Fibroblast of villous mesenchyme (primary cell): ENCODE measurements around the gene MS4A14. TPM values are rescaled to one million over a fixed set of nuclear protein-coding genes. Genes with fewer than 3 reads are reported as not detected.

Experiments used
- DNase-seq: peaks from one replicate; pipeline ENCODE4 v3.0.0-alpha.2; 2010; ENCODE audit warnings: low read depth
- H3K4me3 ChIP-seq: 2 replicates; pipeline ENCODE4 v1.5.1; 2011; ENCODE audit warnings: low read depth, mild to moderate bottlenecking, low read length
- CTCF ChIP-seq: IDR thresholded peaks from 2 replicates; pipeline ENCODE4 v1.5.1; 2012; ENCODE audit warnings: low read depth, mild to moderate bottlenecking, low read length; ENCODE audit not compliant: insufficient read depth
- total RNA-seq: library from RNA; depleted of rRNA; stranded (reverse); fragments of >200 nt; gene quantifications from 2 replicates; pipeline ENCODE4 v1.2.3, GENCODE V29; 2012

The MS4A14 gene
- not detected in 2 replicates for total RNA-seq

- DNase-seq: no peak
- TF ChIP-seq CTCF: no peak
- H3K4me3 ChIP-seq: no peak within 1 kb of the TSS
Measured at GRCh38 chr11:60396382-60396781, at the start of gene MS4A14. TSS of gene MS4A14 (plus strand) at chr11:60396459. CDS start at chr11:60396579, 120 bp downstream.

GRCh38 chr11:60347084-60347797 is 49.0 kb upstream of the MS4A14 start:
- H3K4me3 ChIP-seq: no peak overlapping the region
- TF ChIP-seq CTCF: no peak
- no peak for DNase-seq

DNA sequence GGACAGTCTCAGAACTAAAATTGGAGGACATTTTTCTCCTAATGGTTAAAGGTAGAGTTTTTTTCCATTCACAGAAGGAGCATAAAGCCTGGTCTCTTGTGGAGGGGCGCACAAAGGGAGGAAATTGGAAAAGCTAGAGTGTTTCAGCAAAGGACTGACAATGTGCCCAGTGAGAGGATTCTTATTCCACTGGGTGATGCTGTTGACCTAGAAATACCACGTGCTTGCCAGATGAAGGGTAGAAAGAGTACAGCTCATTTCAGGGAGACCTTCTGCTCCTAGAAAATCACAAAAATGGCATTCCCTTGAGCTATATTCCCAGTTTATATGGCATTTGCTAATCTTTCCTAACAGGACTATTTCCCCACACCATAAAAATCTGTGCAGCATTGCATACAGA is 48.1 kb upstream of the MS4A14 start:
- no peak for DNase-seq
- TF ChIP-seq CTCF: no peak
- H3K4me3 ChIP-seq: no peak overlapping the region

GRCh38 chr11:60349990-60350389 is 46.3 kb upstream of the MS4A14 start:
- no peak overlapping the region for H3K4me3 ChIP-seq
- DNase-seq: no peak
- no peak for TF ChIP-seq CTCF

DNA sequence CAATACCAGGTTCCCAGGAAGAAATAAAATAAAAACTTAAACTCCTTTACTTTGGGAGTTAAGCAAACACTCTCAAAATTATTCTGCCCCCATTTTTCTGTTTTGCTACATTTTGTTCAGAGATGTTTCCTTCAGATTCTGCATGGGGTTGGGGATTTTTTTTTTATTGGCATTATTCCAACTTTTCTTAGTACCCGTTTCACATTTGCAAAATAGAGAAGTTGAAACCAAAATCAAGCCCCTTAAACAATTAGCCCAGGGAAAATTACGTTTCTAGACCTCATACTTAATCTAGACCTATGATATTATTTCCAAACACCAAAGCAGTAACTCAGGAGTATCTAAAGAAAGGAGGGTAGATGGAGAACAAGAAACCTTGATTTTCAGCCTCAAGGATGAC is 38.5 kb upstream of the MS4A14 start:
- DNase-seq: no peak
- no peak for TF ChIP-seq CTCF

DNA sequence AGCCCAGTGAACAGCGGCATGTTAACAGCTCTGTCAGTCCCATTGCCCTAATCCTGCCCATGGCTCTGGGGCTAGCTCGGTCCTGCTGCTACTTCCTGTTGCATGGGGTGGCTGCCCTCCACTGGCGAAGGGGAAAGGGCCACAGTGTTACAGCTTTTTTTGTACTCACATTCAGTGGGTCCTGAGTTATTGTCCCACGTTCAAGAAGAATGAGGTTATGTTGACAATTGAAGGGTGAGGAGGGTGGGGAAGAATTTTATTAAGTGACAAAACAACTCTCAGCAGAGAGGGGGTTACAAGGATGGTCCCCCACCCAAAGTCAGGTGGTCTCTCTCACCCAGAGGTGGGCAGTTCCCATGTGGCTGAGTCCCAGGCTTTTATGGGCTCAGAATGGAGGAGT is 35.6 kb upstream of the MS4A14 start:
- no peak for TF ChIP-seq CTCF
- no peak for DNase-seq
- no peak overlapping the region for H3K4me3 ChIP-seq

More for the DNA sequence above, 38.5 kb upstream of the MS4A14 start:
- H3K4me3 ChIP-seq: no peak overlapping the region

DNA sequence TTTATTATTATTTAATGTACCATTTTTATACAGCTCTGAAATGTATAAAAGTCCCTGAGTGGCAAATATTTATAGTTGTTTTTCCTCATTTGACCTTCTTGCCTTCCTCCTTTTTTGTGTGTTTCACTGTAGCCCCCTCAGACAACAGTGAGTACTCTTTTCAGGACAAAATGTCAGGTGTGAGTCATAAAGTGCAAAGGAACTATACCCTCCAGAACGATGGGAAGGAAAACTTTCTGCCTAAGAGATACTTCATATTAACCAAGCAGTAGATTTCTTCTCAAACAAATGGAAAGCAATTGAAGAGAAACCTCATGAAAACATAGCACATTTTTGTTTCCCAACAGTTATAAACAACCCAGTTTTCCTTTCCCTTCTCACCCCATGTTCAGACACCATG is 34.0 kb upstream of the MS4A14 start:
- no peak overlapping the region for H3K4me3 ChIP-seq
- no peak for TF ChIP-seq CTCF
- DNase-seq: no peak
